CD14-positive monocyte (primary cell): ENCODE measurements around the gene KIF1A. TPM values are rescaled to one million over a fixed set of nuclear protein-coding genes. Genes with fewer than 3 reads are reported as not detected.

ENCODE experiments used
- DNase-seq, 3 donors: peaks; one replicate each; pipeline ENCODE4 v3.0.0-alpha.2; 2011 to 2022
- H2AFZ ChIP-seq: 2 replicates; pipeline ENCODE4 v1.6.0; 2012; ENCODE audit warnings: mild to moderate bottlenecking, low read depth, low read length, inconsistent platforms; ENCODE audit not compliant: insufficient read depth, poor library complexity, severe bottlenecking
- H3K27ac ChIP-seq, 2 donors: 1 replicate in 1 of 2; 2 replicates in 1 of 2; pipeline ENCODE4 v1.5.1; 2012 to 2013; ENCODE audit warnings: low read length in 2 of 2, control low read depth in 1 of 2, inconsistent platforms in 1 of 2, low read depth in 1 of 2, mild to moderate bottlenecking in 1 of 2
- H3K27me3 ChIP-seq, 2 donors: one replicate each; pipeline versions ENCODE4 v1.6.0 to v1.6.1; 2011 to 2013; ENCODE audit warnings: low read length in 2 of 2; ENCODE audit not compliant: control insufficient read depth in 2 of 2, insufficient read depth in 2 of 2
- H3K36me3 ChIP-seq, 2 donors: replicated peaks in 1 of 2; 1 replicate in 1 of 2; 2 replicates in 1 of 2; pipeline versions ENCODE4 v1.5.1 to v1.6.1; 2012 to 2013; ENCODE audit warnings: low read length in 2 of 2, control low read depth in 1 of 2, inconsistent platforms in 1 of 2, mild to moderate bottlenecking in 1 of 2; ENCODE audit not compliant: insufficient read depth in 2 of 2, control insufficient read depth in 1 of 2
- H3K4me1 ChIP-seq, 2 donors: 1 replicate in 1 of 2; 2 replicates in 1 of 2; pipeline versions ENCODE4 v1.5.1 to v1.6.1; 2012 to 2013; ENCODE audit warnings: low read length in 2 of 2, control low read depth in 1 of 2, inconsistent platforms in 1 of 2, mild to moderate bottlenecking in 1 of 2, moderate library complexity in 1 of 2; ENCODE audit not compliant: insufficient read depth in 2 of 2, control insufficient read depth in 1 of 2
- H3K4me2 ChIP-seq: replicated peaks from 2 replicates; pipeline ENCODE3; 2012; ENCODE audit warnings: low read length, moderate library complexity, mild to moderate bottlenecking; ENCODE audit not compliant: poor library complexity, severe bottlenecking; ENCODE audit errors: extremely low read depth
- H3K4me3 ChIP-seq, 3 experiments: fragments of 200-600 bp in 1 of 3; sonication (generic) in 1 of 3; replicated peaks in 1 of 3; 1 replicate in 2 of 3; 2 replicates in 1 of 3; pipeline ENCODE4 v1.5.1; 2011 to 2013; ENCODE audit warnings: low read length in 3 of 3, mild to moderate bottlenecking in 3 of 3, control low read depth in 2 of 3, low read depth in 2 of 3, inconsistent platforms in 1 of 3, moderate library complexity in 1 of 3
- H3K79me2 ChIP-seq: 2 replicates; pipeline ENCODE4 v1.6.0; 2012; ENCODE audit warnings: mild to moderate bottlenecking, control low read depth, inconsistent platforms, low read length, moderate library complexity; ENCODE audit not compliant: insufficient read depth
- H3K9ac ChIP-seq: 2 replicates; pipeline ENCODE4 v1.6.0; 2017; ENCODE audit warnings: low read length, mild to moderate bottlenecking; ENCODE audit not compliant: insufficient read depth, poor library complexity, severe bottlenecking
- H3K9me3 ChIP-seq, 2 donors: replicated peaks in 1 of 2; 1 replicate in 1 of 2; 2 replicates in 1 of 2; pipeline versions ENCODE4 v1.5.1 to v1.6.1; 2012 to 2013; ENCODE audit warnings: low read length in 2 of 2, control low read depth in 1 of 2; ENCODE audit not compliant: control insufficient read depth in 1 of 2, insufficient read depth in 1 of 2
- H4K20me1 ChIP-seq: 2 replicates; pipeline ENCODE4 v1.6.0; 2012; ENCODE audit warnings: mild to moderate bottlenecking, low read length, control low read depth, moderate library complexity; ENCODE audit not compliant: insufficient read depth
- H3K27ac Mint-ChIP-seq, 7 donors: one replicate each; pipeline ENCODE4 v1.8.0; 2020; ENCODE audit warnings: mild to moderate bottlenecking in 7 of 7, mixed read lengths in 7 of 7, moderate library complexity in 6 of 7, inconsistent platforms in 2 of 7
- H3K27me3 Mint-ChIP-seq, 3 donors: one replicate each; pipeline ENCODE4 v1.8.0; 2021 to 2022; ENCODE audit warnings: low read depth in 3 of 3, mild to moderate bottlenecking in 3 of 3, mixed read lengths in 3 of 3, moderate library complexity in 3 of 3, inconsistent platforms in 1 of 3
- H3K36me3 Mint-ChIP-seq, 2 donors: one replicate each; pipeline ENCODE4 v1.8.0; 2020; ENCODE audit warnings: mixed read lengths in 2 of 2, inconsistent platforms in 1 of 2, mild to moderate bottlenecking in 1 of 2
- H3K4me1 Mint-ChIP-seq: one replicate; pipeline ENCODE4 v1.8.0; 2020; ENCODE audit warnings: mild to moderate bottlenecking, mixed read lengths
- H3K4me3 Mint-ChIP-seq, 2 donors: one replicate each; pipeline ENCODE4 v1.8.0; 2020; ENCODE audit warnings: mild to moderate bottlenecking in 2 of 2, mixed read lengths in 2 of 2, moderate library complexity in 1 of 2
- H3K9me3 Mint-ChIP-seq, 7 donors: one replicate each; pipeline ENCODE4 v1.8.0; 2020 to 2022; ENCODE audit warnings: mixed read lengths in 7 of 7, mild to moderate bottlenecking in 6 of 7, moderate library complexity in 6 of 7, inconsistent platforms in 2 of 7
- CTCF ChIP-seq: fragments of 200-600 bp; IDR thresholded peaks from one replicate; pipeline ENCODE4 v1.8.0; 2022; ENCODE audit warnings: antibody characterized with exemption, mild to moderate bottlenecking
- WGBS: methylation state at CpG from one replicate; pipeline ENCODE4 v1.1.5; 2013; ENCODE audit warnings: missing lambda C conversion rate; ENCODE audit not compliant: insufficient coverage; 5-methylcytosine and 5-hydroxymethylcytosine counted together
- intact Hi-C, 2 donors: fragments of 100-400 bp; cut with micrococcal nuclease; formaldehyde crosslinking; loops; one replicate each; pipeline versions ENCODE4 v1.15.0 to v1.15.1; 2023
- polyA plus RNA-seq, 3 donors: library from polyadenylated mRNA; depleted of rRNA in 1 of 3; unstranded in 2 of 3; stranded (reverse) in 1 of 3; fragments of 300-500 nt in 2 of 3; fragments of >200 nt in 1 of 3; fragmentation: Illumina TruSeq in 2 of 3; gene quantifications; 1 replicate in 2 of 3; 2 replicates in 1 of 3; pipeline ENCODE4 v1.2.3, GENCODE V29; 2012 to 2021

Gene KIF1A
- polyA plus RNA-seq, 3 donors = not detected

- no peak overlapping the region for H3K27ac Mint-ChIP-seq
- H3K27me3 ChIP-seq = no peaks in the 10 kb centered on the region
- no peak overlapping the region for H3K4me2 ChIP-seq
- H3K4me1 ChIP-seq = no peaks in the 10 kb centered on the region
- H3K36me3 ChIP-seq = no peaks in the 10 kb centered on the region
- H4K20me1 ChIP-seq = no peaks in the 10 kb centered on the region
- H3K27ac ChIP-seq = no peak overlapping the region
- no peak overlapping the region for H2AFZ ChIP-seq
- H3K27me3 Mint-ChIP-seq = peaks cover 5 to 9% (median 7%) of the 10 kb centered on the region in 3 donors
- TF ChIP-seq CTCF = no peak
- intact Hi-C loops = loop anchor here in 1 of 2 donors (10.0 kb wide), 1 partner anchor 223 kb away; no protein-coding TSS in a partner anchor
- no peaks in the 10 kb centered on the region for H3K9me3 ChIP-seq
- no peaks in the 10 kb centered on the region for H3K36me3 Mint-ChIP-seq
- 92% methylated on average over 7 of the region's 7 CpGs for WGBS
- H3K79me2 ChIP-seq = no peaks in the 10 kb centered on the region
- H3K9me3 Mint-ChIP-seq = peaks cover 0 to 1% (median 0%) of the 10 kb centered on the region in 7 donors
- no peak overlapping the region for H3K4me3 Mint-ChIP-seq
- no peak overlapping the region for H3K4me3 ChIP-seq
- H3K9ac ChIP-seq = no peak overlapping the region
- no peak for DNase-seq
- H3K4me1 Mint-ChIP-seq = no peaks in the 10 kb centered on the region
Measured at GRCh38 chr2:240737958-240738357, 82.1 kb downstream of the KIF1A start.

- Mint-ChIP-seq H3K36me3 (no peaks in the 10 kb centered on the region), H3K4me1 (no peaks in the 10 kb centered on the region), H3K27ac (no peak overlapping the region), H3K27me3 (peaks cover 5 to 12% (median 7%) of the 10 kb centered on the region in 3 donors), H3K9me3 (peaks cover 0 to 1% (median 0%) of the 10 kb centered on the region in 7 donors), H3K4me3 (no peak overlapping the region)
- Histone ChIP-seq H3K9ac (no peak overlapping the region), H3K4me1 (no peaks in the 10 kb centered on the region), H2AFZ (no peak overlapping the region), H3K9me3 (no peaks in the 10 kb centered on the region), H3K27ac (no peak overlapping the region), H3K4me3 (no peak overlapping the region), H4K20me1 (no peaks in the 10 kb centered on the region), H3K36me3 (no peaks in the 10 kb centered on the region), H3K79me2 (no peaks in the 10 kb centered on the region), H3K4me2 (no peak overlapping the region), H3K27me3 (no peaks in the 10 kb centered on the region)
- TF ChIP-seq CTCF = no peak
- intact Hi-C loops = loop anchor here in 1 of 2 donors (10.0 kb wide), 1 partner anchor 223 kb away; no protein-coding TSS in a partner anchor
- 69% methylated on average over 5 of the region's 5 CpGs for WGBS
- DNase-seq = no peak
Measured at GRCh38 chr2:240737512-240737911, 82.5 kb downstream of the KIF1A start.
